Fibroblast of villous mesenchyme (primary cell): ENCODE measurements around the gene TAC4. TPM values are rescaled to one million over a fixed set of nuclear protein-coding genes. Genes with fewer than 3 reads are reported as not detected.

Experiments used
- DNase-seq: peaks from one replicate; pipeline ENCODE4 v3.0.0-alpha.2; 2010; ENCODE audit warnings: low read depth
- H3K4me3 ChIP-seq: 2 replicates; pipeline ENCODE4 v1.5.1; 2011; ENCODE audit warnings: low read depth, mild to moderate bottlenecking, low read length
- CTCF ChIP-seq: IDR thresholded peaks from 2 replicates; pipeline ENCODE4 v1.5.1; 2012; ENCODE audit warnings: low read depth, mild to moderate bottlenecking, low read length; ENCODE audit not compliant: insufficient read depth
- total RNA-seq: library from RNA; depleted of rRNA; stranded (reverse); fragments of >200 nt; gene quantifications from 2 replicates; pipeline ENCODE4 v1.2.3, GENCODE V29; 2012

TAC4 gene
- total RNA-seq, 1 donor = not detected

- no peak overlapping the region for H3K4me3 ChIP-seq
- no peak for DNase-seq
- no peak for TF ChIP-seq CTCF
Observed at GRCh38 chr17:49819138-49819537, 28.7 kb downstream of the TAC4 start.

- DNase-seq = no peak
- no peak overlapping the region for H3K4me3 ChIP-seq
- TF ChIP-seq CTCF = no peak
Observed at GRCh38 chr17:49817993-49818392, 29.9 kb downstream of the TAC4 start.

GRCh38 chr17:49815761-49816281, 32.0 kb downstream of the TAC4 start:
- TF ChIP-seq CTCF = no peak
- no peak for DNase-seq
- H3K4me3 ChIP-seq = no peak overlapping the region

- no peak for TF ChIP-seq CTCF
- DNase-seq = no peak
- no peak overlapping the region for H3K4me3 ChIP-seq
Observed at GRCh38 chr17:49814781-49815529, 32.9 kb downstream of the TAC4 start.

- no peak for DNase-seq
- no peak overlapping the region for H3K4me3 ChIP-seq
- no peak for TF ChIP-seq CTCF
Observed at GRCh38 chr17:49809056-49809455, 38.8 kb downstream of the TAC4 start.

GRCh38 chr17:49798738-49799137, 49.1 kb downstream of the TAC4 start:
- DNase-seq = no peak
- no peak for TF ChIP-seq CTCF

More at GRCh38 chr17:49798738-49799137, 49.1 kb downstream of the TAC4 start:
- H3K4me3 ChIP-seq = no peak overlapping the region
